CD4-positive, alpha-beta T cell treated with Interleukin-2 at 100 ng/mL for 4 hours (primary cell): Measurements from ENCODE around the gene FZD2.
"Not testable (repeated sequence)": the region's sequence is repeated elsewhere in the genome, so short reads cannot be mapped to it uniquely, and the experiment has no call there.

Experiments
- DNase-seq: peaks from one replicate; pipeline ENCODE4 v3.0.0-alpha.2; 2020; ENCODE audit warnings: low spot score

Gene FZD2

GRCh38 chr17:44546671-44547606 is 10.3 kb upstream of the FZD2 start:
- DNase-seq, result no peak

DNA sequence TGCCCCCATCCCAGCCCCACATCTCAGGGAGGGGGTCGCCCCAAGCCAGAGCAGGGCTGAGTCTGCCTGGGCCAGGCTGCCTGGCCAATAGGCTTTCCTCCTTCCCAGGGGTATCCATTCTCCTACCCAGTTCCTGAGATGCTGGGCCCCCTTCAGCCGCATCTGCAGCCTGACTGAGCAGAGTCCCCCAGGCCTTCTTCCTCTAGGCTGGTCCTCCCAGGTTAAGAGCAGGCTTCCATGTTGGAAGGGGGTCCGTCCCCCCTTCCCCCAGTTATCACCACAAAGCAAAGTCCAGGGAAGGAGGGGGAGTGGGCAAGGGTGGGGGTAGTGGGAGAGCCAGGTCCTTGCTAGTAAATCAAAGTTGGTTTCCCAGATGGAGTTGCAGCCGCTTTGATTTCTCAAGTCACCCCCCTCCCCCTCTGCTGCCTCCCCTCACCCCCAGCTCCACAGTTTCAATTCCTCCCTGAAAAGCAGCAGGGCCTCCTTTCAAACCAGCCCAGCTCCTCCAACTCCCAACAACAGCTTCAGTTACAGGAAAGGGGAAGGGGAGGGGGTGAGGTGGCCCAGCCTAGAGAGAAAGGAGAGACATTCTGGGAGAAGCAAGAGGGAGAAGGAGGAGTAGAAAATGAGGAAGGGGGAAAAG is 9.5 kb upstream of the FZD2 start:
- DNase-seq, result no peak

- no peak for DNase-seq
Observed at GRCh38 chr17:44548376-44549230, 8.7 kb upstream of the FZD2 start.

DNA sequence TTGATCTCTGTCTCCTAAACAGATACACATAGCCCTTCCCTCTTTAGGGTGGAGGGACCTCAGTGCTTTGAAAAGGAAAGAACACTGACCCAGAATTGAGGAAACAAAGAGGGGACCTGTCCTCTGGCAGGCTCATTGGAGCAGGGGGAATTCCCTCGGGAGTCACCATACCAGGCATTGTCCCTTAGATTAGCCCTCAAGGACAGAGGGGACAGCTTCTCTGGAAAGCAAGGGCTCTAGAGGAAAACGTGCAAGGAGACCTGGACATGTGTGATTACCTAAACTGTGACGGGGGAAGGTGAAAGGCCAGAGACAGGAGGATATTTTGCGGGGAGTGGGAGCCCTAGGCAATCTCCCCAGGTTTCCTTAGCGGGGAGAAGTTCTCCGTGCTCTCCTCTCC is 7.6 kb upstream of the FZD2 start:
- no peak for DNase-seq

DNA sequence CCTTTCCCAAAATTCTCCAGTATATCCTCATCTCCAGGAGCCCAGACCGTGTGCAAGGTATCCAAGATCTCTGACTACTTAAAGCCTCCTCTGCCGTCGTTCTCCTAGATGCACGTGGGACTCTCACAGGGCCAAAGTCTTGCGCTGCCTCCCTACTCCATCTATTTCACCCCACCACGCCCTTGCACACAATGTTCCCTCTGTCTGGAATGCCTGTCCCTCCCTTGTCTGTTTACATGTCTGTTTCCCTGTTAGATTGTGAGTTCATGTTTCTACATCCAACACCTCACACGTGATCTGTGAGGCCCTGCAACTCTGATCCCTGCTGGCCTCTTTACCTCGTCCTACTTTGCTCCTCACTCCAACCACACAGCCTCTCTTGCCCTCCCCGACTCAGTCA is 4.9 kb upstream of the FZD2 start:
- DNase-seq, result no peak

GRCh38 chr17:44555099-44555498 is 2.2 kb upstream of the FZD2 start:
- no peak for DNase-seq

DNA sequence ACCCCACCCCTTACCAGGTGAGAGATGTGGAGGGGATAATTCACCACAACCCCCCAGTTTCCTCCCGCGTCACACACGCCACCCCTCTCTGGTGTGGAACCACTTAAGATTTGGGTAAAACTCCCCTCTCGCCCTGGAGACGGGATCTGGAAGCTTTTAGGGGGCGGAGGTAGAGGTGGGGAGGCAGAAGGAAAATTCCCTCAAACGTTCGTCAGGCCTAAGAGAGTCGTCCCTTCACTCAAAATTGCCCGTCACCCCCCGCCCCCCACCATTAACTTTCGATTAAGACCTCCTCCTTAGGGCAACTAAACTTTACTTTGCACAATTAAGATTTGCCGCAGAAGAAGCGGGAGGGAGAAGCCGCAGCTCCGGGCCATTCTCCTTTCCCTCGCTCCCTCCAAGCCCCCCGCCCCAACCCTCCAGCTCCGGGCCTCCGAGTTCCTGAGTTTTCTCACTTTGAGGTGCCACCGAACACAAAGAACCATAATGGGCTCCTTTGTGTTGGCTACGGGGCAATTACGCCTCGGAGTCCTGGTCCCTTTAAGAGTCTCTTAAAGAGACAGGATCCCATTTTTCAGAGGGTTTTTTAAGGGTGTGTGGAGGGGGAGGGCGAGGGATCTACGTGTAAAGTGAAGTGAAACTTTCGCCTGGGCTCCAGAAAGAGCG is 985 bp upstream of the FZD2 start:
- peak; percentile 35 for DNase-seq

DNA sequence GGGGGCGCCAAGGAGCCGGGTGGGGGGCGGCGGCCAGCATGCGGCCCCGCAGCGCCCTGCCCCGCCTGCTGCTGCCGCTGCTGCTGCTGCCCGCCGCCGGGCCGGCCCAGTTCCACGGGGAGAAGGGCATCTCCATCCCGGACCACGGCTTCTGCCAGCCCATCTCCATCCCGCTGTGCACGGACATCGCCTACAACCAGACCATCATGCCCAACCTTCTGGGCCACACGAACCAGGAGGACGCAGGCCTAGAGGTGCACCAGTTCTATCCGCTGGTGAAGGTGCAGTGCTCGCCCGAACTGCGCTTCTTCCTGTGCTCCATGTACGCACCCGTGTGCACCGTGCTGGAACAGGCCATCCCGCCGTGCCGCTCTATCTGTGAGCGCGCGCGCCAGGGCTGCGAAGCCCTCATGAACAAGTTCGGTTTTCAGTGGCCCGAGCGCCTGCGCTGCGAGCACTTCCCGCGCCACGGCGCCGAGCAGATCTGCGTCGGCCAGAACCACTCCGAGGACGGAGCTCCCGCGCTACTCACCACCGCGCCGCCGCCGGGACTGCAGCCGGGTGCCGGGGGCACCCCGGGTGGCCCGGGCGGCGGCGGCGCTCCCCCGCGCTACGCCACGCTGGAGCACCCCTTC is 484 bp downstream of the FZD2 start:
- DNase-seq, result peak; percentile 4

DNA sequence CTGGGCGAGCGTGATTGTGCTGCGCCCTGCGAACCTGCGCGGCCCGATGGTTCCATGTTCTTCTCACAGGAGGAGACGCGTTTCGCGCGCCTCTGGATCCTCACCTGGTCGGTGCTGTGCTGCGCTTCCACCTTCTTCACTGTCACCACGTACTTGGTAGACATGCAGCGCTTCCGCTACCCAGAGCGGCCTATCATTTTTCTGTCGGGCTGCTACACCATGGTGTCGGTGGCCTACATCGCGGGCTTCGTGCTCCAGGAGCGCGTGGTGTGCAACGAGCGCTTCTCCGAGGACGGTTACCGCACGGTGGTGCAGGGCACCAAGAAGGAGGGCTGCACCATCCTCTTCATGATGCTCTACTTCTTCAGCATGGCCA is 1.0 kb downstream of the FZD2 start:
- DNase-seq, result no peak

- no peak for DNase-seq
Observed at GRCh38 chr17:44558710-44559633, 1.7 kb downstream of the FZD2 start.

- no peak for DNase-seq
Observed at GRCh38 chr17:44559634-44560554, 2.6 kb downstream of the FZD2 start.

DNA sequence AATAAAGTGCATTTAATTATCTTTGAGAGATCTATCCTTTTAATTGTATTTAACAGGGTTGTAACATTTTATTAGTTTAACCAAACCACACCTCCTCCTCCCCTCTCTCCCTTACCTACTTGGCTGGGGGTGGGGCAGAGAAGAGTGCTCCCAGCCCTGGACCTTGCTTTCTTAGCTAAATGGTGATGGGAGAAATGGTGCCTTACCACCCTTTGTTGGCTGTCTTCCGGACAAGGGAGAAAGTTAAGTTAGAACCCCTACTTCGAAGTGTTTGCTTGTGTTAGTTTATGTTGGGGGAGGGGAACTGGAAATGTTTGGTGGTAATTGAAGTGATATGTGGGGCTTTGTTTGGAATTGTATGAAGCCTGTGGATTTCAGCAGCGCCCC is 3.9 kb downstream of the FZD2 start:
- no peak for DNase-seq

DNA sequence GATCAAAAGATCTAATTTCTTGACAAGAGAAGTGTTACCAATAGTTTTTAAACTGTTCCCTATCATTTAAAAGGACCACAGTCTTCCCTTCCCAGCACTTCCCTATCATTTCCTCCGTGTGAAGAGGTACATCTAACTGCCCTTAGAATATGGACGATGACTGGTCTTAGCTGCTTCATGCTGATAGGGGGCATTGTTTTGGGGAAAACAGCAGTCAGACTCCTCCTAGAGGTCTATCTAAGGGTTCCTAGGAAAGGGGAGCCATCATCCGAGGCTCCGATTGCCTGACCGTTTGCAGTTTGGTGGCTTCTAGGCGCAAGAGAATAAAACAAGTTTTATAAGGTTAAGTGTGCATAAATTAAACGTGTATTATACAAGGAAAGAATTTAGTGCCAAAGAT is 7.1 kb downstream of the FZD2 start:
- DNase-seq, result no peak

- no peak for DNase-seq
Observed at GRCh38 chr17:44565866-44566443, 8.7 kb downstream of the FZD2 start.

GRCh38 chr17:44568311-44568944 is 11.1 kb downstream of the FZD2 start:
- not testable (repeated sequence) for DNase-seq

DNA sequence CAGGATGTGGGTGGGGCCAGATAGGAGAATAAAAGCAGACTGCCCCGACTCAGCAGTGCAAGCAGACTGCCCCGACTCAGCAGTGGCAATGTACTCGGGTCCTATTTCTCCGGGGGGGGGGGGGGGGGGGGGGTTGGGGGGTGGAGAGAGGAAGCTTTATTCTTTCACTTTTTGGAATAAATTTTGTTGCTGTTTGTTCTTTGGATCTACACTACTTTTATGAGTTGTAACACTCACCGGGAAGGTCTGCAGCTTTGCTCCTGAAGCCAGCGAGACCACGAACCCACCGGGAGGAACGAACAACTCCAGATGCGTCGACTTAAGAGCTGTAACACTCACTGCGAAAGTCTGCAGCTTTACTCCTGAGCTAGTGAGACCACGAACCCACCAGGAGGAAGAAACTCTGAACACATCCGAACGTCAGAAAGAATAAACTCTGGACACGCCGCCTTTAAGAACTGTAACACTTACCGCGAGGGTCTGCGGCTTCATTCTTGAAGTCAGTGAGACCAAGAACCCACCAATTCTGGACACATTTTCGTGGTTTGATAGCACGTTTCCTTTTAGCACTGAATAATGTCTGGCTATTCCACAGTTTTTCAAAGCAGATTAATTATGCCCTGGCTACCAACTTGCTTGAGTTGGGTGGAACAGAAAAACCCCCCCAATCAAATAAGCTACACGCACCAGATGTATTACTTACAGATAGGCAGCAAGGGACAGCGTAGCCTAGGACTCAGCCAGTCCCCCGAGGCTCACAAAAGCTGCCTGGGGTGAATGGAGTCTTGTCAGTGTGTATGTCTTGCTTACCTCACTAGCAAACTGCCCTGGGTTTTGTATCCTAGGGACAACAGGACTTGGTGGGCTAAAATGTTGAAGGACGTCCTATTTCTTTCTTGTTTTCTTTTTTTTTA is 11.9 kb downstream of the FZD2 start:
- DNase-seq, result no peak

DNA sequence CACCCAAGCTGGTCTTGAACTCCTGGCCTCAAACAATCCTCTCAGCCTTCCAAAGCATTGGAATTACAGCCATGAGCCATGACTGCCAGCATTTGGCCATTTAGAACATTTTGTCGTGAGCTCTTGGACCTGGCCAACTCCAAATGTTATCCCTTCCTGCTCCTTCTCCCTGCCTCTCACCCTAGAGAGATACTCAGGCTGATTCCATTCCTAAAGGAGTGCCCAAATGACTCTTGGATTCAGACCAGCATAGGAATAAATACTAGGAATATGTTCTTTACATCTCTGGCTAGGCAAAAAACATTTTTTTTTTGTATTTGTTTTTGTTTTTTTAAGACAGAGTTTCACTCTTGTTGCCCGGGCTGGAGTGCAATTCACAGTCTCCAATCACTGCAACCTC is 15.5 kb downstream of the FZD2 start:
- DNase-seq, result no peak
